HG03378 (cell line): Measurements from ENCODE around the gene ITPKA.

ENCODE experiments used
- ATAC-seq: cut with Tn5 transposase; IDR thresholded peaks from one replicate; pipeline ENCODE4 v1.9.1; 2021; ENCODE audit warnings: mild to moderate bottlenecking, moderate library complexity; ENCODE audit not compliant: unreplicated experiment

The ITPKA gene

DNA sequence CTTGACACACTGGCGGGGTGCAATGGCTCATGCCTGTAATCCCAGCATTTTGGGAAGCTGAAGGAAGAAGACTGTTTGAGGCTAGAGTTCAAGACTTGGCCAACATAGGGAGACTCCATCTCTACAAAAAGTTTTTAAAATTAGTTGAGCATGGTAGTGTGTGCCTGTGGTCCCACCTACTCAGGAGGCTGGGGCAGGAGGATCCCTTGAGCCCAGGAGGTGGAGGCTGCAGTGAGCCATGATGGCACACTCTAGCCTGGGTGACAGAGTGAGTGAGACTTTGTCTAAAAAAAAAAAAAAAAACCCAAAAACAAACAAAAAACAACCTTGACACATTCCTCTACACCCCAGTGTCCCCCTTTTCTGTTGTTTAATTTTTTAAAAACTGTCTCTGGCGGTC, 4.0 kb upstream of the ITPKA start:
- no peak for ATAC-seq

DNA sequence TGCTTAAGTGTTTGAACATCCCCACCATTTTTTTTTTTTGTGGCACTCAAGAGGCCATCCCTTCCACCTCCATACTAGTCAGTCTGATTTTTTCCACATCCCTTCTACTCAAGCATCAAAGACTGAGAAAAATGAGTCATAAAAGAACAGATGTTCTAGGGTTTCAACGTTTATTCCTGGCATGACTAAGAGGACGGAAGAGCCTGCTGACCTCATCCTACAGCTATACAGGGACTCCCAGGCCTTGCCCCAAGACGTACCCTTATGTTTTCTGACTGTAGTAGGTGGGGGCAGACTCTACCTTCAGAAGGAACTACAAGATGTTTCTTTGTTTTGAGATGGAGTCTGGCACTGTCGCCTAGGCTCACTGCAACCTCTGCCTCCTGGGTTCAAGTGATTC, 3.3 kb upstream of the ITPKA start:
- ATAC-seq = no peak

GRCh38 chr15:41491889-41492288, 1.8 kb upstream of the ITPKA start:
- no peak for ATAC-seq

DNA sequence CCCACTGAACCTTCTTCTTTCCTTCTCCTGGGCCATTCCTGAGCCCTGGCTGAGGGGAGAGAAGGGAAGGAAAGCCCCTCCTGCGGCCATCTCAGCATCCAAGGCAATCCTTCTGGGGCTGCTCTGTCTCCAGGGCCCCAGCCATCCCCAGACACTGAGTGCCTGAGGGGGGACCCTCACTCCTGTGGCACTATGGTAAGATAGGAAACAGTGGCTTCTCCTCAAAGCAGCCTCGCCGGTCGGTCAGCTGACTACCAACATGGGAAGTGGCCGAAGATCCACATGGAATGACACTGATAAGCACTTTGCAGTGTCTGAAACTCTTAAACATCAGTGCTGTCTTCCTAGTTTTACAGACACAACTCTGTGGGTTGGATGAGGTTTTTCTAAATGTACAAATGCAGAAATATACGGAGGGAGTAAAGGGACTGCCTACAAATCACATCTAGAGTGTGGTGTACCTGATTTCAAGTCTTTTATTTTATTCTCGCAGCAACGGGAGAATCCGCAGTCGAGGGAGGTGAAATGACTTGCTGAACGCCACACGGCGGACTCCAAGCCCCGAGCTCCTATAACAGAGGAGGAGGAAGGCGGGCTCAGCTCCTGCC, 973 bp upstream of the ITPKA start:
- no peak for ATAC-seq

GRCh38 chr15:41493902-41494189, 172 bp downstream of the ITPKA start:
- ATAC-seq = no peak

- ATAC-seq = no peak
Observed at GRCh38 chr15:41494190-41494921, 682 bp downstream of the ITPKA start.

DNA sequence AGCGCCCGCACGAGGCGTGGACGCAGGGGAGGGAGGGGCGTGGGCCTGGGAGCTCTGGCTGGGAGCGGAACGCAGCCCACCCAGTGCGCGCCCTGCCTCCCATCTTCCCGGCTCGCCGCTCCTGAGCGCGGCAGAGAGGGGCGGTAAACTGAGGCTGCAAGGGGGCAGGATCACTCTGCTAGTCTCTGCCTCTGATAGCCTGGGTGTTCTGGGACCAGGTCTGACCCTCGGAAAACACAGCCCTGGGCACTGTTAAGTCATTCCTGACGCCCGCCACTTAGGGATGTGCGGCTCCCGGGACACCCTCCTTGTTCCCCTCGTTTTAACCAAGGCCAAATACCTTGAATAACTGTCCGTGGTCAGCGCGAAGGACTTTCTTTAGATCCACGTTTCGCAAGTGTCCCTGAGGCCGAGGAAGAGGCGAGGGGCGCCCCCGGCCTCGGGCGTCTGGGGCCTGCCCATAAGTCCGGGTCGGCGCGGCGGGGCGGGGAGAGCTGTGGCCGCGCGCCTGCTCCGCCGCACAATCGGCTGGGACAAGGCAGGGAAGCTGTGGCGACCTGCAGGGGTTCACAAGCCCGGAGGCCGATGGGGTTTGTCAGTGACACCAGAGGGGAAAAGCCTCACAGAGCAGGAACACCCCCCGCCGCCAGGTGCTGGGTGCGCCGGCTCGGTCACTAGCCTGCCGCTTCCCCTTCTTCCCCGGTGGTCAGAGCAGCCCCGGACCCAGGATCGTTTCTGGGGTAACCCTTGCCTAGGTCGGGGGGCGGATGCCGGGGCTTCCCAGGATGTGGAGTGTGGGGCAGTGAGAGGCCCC, 1.5 kb downstream of the ITPKA start:
- no peak for ATAC-seq

- no peak for ATAC-seq
Observed at GRCh38 chr15:41495736-41496599, 2.3 kb downstream of the ITPKA start.

DNA sequence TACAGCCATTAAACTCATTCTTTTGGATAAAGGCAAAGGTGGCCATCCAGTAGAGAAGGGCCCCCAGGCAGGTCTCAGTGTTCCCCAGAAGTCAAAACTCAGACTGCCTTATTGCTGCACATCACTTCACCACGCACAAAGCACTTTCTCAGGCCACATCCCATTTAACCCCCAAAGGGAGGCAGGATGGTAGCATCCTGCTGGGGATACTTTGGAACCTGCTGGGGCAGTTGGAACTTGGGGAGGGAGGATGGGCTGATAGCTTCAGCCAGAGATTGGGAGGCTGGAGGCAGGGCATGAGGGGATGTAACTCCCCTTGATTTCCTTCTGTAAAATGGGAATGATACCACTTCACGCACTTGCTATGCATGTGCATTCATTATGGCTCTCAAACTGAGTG, 5.0 kb downstream of the ITPKA start:
- ATAC-seq = no peak

DNA sequence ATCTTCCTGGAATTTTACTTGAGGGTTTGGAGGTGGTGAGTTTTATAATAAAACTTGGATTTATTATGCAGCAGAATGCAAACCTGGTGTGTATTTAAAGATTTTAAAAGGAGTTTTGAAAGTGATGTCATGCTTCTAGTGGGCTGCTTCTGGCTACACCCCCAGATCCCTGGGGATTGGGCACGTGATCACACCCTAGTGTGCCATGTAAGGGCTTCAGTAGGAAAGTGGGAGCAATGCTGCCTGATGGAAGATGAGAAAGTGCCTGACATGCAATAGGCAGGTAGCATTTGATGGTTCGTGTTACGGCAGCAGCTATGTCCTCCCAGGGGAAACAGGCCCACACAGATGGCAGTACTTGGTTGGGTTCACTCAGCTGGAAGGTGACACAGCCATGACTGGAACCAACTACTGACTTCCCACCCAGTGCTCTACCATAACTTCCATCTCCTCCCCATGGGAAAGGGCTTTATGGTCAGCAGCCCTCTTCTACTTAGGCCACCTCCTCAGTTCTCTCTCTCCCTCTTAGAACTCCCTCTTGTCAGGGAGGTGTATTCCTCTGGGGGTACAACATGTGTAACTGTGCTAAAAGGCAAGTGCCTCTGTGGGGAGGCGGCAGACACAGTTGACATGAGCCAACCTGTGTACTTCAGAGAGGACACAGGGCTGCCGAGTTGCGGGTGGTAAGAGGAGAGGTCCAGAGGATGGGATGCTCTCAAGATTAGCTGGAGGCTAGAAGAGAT, 5.6 kb downstream of the ITPKA start:
- ATAC-seq = no peak

DNA sequence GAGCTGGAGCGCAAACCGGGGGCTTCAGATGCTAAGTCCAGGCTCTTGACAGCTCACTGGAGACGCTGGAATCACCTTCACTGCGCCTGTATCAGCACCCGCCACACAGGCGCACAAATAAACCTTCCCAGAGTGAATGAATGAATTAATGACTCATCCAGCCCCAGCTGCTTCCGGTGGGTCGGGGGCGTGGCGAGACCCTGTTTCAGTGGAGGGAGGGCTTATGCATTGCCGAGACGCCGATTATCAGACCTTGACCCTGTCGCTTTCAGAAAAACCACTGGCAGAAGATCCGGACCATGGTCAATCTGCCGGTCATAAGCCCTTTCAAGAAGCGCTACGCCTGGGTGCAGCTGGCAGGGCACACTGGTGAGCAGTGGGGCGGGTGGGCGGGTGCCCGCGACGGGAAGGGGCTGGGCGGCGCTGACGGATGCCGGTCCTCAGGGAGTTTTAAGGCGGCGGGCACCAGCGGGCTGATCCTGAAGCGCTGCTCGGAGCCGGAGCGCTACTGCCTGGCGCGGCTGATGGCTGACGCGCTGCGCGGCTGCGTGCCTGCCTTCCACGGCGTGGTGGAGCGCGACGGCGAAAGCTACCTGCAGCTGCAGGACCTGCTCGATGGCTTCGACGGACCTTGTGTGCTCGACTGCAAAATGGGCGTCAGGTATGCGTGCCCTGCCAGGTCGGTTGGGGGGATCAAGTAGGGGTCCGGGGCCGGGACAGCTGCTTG, 7.7 kb downstream of the ITPKA start:
- no peak for ATAC-seq

- ATAC-seq = no peak
Observed at GRCh38 chr15:41501931-41502794, 8.5 kb downstream of the ITPKA start.

DNA sequence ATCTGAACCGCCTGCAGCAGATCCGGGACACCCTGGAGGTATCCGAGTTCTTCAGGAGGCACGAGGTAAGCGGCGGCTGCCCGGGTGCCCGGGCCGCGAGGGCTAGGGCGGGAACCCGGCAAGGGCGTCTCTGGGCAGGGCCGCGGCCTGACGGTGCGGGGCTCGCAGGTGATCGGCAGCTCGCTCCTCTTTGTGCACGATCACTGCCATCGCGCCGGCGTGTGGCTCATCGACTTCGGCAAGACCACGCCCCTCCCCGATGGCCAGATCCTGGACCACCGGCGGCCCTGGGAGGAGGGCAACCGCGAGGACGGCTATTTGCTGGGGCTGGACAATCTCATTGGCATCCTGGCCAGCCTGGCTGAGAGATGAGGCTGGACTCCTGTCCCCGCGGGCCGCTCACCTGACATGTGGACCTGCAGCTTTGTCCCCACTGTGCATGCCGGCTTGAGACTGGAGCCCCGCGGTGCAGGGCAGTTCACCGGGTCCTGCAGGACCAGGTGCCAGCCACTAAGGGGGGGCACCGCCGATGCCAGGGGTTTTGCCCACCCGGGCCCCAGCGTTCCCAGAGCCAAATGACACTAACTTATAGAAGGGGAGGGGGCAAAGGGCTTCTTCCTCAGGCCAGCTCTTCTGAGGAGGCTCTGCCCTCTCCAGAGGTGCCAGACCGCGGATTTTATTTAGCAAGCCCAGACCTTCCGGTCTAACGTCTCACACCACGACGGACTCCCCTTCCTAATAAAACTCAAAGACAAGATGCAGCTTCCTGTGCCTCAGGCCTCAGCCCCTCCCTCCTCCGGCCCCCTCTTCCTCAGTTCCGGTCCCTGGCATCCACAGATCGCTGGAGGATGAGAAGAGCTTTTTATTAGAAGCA, 9.4 kb downstream of the ITPKA start:
- no peak for ATAC-seq

DNA sequence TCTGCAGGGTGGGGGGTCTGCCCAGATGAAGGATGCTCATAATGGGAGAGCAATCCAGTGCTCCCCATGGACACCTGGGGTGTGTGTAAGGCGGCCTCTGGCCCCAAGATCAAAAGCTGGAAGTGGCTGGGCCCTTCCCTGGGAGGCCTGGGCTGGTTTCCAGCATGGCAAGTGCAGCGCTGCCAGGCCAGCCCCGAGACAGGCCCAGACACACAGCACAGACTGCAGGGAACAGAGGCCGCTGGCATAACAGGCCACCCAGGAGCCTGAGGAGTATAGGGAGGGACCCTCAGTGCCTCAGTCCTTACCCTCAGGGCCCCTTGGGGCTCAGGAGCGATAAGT, 10.0 kb downstream of the ITPKA start:
- ATAC-seq = no peak

- ATAC-seq = no peak
Observed at GRCh38 chr15:41504751-41505492, 11.2 kb downstream of the ITPKA start.

DNA sequence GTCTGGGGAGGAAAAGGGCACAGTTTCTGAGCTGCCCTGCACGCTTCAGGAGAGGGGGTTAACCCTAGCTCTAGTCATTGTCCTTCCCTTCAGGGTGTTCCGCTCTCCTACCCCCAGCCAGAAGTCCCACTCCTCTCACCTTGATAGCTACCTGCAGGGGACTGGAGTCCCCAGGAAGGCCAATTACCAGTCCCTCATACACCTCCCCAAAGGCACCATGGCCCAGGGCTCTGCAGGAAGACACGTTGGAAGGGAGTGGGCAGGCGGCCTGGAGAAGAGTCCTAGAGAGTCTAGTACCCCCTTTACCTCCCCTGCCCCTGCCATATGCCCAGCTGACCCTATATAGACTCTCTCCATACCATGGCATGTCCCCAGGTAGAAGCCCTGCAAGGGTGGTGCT, 12.1 kb downstream of the ITPKA start:
- ATAC-seq = no peak

DNA sequence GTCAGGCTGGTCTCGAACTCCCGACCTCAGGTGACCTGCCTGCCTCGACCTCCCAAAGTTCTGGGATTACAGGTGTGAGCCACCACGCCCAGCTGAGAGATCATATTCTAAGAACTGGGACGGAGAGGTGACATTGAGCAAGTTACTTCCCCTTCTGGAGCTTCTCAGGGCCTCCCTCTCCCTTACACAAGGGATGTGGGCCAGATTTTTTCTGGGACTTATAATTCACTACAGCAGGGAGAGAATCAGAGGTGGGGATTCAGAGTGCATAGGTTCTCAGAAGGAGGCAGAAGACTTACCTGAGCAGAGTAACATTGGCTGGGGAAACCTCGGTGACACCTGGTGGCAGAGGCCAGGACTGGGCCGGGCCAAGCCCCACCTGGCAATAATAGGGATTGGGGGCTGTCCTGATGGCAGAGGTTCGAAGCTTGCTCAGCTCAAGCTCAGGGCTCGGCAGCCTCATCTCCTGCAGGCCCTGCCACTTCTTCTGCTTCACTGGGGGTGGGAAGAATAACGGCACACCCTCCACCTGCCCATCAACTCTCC, 13.2 kb downstream of the ITPKA start:
- no peak for ATAC-seq
